Fibroblast of mammary gland (primary cell): Measurements from ENCODE around the gene MED16.

Source experiments
- DNase-seq: peaks from one replicate; pipeline ENCODE4 v3.0.0-alpha.2; 2010; ENCODE audit warnings: low read depth
- H3K4me3 ChIP-seq: 2 replicates; pipeline ENCODE4 v1.5.1; 2011; ENCODE audit warnings: low read depth, mild to moderate bottlenecking, low read length, moderate library complexity; ENCODE audit not compliant: control insufficient read depth
- TF ChIP-seq, protein P1 (sequence below): conservative IDR thresholded peaks from 2 replicates; pipeline ENCODE4 v1.5.1; 2011; ENCODE audit warnings: low read depth, low read length, inconsistent platforms; ENCODE audit not compliant: control insufficient read depth, insufficient read depth

Gene MED16

DNA sequence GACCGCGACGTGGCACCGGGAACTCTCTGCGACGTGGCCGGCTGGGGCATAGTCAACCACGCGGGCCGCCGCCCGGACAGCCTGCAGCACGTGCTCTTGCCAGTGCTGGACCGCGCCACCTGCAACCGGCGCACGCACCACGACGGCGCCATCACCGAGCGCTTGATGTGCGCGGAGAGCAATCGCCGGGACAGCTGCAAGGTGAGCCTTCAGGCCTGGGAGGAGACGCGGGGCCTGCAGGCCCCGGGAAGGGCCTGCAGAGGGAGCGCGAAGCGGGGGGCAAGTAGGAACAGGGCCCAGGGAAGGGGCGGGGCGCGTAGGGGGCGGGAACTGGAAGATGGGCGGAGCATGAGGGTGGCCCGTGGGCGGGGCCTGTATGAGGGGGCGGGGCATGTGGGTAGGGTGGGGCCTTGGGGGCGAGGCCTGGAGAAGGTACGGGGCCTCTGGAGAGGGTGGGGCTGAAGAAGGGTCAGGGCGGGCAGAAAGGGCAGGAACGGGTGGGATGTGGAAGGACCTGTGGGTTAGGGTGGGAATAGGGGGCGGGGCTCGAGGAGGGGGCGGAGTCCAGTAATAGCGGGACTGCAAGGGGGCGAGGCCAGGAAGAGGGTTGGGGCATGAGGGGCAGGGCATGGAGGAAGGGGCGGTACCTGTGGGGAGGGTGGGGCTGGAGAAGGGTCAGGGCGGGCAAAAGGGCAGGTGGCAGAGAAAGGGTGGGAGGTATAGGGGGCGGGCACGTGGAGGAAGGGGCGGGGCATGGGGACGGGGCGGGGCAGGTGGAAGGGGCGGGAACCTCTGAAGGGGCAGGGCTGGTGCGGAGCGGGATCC, 31.0 kb downstream of the MED16 start:
- DNase-seq, result no peak
- no peak overlapping the region for H3K4me3 ChIP-seq
- TF ChIP-seq, protein P1, sequence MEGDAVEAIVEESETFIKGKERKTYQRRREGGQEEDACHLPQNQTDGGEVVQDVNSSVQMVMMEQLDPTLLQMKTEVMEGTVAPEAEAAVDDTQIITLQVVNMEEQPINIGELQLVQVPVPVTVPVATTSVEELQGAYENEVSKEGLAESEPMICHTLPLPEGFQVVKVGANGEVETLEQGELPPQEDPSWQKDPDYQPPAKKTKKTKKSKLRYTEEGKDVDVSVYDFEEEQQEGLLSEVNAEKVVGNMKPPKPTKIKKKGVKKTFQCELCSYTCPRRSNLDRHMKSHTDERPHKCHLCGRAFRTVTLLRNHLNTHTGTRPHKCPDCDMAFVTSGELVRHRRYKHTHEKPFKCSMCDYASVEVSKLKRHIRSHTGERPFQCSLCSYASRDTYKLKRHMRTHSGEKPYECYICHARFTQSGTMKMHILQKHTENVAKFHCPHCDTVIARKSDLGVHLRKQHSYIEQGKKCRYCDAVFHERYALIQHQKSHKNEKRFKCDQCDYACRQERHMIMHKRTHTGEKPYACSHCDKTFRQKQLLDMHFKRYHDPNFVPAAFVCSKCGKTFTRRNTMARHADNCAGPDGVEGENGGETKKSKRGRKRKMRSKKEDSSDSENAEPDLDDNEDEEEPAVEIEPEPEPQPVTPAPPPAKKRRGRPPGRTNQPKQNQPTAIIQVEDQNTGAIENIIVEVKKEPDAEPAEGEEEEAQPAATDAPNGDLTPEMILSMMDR, result no peak

DNA sequence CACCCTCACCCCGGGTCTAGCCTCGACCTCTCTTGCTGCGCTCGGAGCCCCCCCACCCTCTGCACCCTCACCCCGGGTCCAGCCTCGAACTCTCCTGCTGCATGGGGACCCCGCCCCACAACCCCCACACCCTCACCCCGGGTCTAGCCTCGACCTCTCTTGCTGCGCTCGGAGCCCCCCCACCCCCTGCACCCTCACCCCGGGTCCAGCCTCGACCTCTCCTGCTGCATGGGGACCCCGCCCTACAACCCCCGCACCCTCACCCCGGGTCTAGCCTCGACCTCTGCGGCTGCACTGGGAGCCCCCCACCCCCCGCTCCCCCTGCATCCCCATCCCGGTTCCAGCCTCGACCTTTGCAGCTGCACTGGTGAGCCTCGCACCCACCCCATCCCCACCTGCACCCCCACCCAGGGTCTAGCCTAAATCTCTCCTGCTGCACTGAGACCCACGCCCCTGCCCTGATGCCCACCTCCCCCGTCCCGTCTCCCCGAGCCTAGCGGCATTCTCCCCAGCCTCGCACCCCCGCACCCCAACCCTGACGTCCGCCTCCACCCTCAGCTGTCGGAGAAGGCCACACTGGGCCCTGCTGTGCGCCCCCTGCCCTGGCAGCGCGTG, 31.7 kb downstream of the MED16 start:
- H3K4me3 ChIP-seq, result no peak overlapping the region
- TF ChIP-seq, protein P1, result no peak

DNA sequence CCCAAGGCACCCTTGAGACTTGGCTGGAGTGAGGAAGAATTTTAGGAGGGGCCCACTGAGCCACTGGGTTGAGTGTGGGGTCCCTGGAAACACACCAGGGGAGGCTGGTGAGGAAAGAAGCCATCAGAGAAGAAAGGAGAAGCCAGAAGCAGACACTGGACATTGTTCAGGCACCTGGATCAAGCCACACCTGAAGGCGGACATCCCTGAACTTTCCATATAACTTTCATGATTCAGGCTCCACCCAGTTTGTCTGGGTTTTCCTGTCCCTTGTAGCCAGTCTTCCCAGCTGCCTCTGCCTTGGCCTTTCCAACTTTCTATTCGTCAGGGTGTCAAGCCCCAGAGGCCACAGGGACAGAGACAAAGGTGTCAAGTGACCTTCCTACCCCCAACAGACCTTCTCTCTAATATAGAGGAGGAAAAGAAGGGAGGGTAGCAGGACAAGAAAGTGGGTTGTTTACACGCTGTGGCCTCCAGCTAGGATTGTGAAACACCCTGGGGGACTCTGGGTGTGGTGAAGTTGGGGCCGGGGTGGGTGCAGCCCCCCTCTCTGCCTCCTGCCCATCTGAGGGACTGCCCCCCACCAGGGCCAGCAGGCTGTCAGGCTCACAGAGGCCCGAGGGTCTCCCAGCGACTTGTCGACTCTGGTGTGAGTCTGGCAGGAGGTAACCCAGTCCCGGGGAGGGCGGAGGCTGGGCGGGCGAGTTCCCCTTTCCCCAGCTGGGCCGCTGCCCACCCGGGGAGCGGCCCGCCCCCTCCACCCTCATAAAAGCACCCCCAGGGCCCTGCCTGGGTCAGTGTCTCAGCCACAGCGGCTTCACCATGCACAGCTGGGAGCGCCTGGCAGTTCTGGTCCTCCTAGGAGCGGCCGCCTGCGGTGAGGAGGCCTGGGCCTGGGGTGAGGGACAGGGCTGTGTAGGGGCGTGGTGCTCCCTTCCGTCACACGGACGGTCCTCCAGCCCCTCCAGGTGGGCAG, 33.8 kb downstream of the MED16 start, which contains the start of gene CFD:
TSS of gene CFD (plus strand) at position 797 of the 976 bp plus-strand sequence. CDS start at position 823, 26 bp downstream.
- TF ChIP-seq, protein P1, result no peak
- peak within 1 kb of the TSS; percentile 19 for H3K4me3 ChIP-seq
- DNase-seq, result peak; percentile 47

More for the DNA sequence above, 31.7 kb downstream of the MED16 start:
- no peak for DNase-seq

DNA sequence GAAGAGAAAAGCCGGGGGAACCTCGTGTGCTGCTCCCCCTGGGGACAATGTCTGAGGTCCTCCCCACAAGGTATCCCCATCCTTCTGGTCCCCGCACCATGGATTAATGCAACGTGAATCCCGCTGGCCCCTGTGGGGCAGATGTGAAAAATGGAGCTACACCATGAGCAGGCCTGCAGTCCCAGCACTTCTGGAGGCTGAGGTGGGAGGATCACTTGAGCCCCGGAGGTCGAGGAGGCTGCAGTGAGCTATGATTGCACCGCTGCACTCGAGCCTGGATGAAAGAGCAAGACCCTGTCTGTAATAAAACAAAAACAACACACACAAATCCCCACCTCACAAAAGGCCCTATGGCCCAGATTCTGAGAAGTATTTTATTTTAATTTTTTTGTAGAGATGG, 34.7 kb downstream of the MED16 start:
- H3K4me3 ChIP-seq, result no peak overlapping the region
- TF ChIP-seq, protein P1, result no peak

DNA sequence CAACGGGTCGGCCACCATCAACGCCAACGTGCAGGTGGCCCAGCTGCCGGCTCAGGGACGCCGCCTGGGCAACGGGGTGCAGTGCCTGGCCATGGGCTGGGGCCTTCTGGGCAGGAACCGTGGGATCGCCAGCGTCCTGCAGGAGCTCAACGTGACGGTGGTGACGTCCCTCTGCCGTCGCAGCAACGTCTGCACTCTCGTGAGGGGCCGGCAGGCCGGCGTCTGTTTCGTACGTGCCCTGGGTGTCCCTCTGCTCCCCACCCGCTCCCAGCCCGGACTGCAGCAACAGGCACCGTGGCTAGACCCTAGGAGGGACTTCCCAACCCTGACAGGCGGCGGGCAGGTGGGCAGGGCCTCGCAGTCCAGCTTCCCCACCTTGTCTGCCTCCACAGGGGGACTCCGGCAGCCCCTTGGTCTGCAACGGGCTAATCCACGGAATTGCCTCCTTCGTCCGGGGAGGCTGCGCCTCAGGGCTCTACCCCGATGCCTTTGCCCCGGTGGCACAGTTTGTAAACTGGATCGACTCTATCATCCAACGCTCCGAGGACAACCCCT, 37.3 kb downstream of the MED16 start:
- no peak overlapping the region for H3K4me3 ChIP-seq
- DNase-seq, result no peak
- TF ChIP-seq, protein P1, result no peak

More for the DNA sequence above, 34.7 kb downstream of the MED16 start:
- DNase-seq, result no peak

GRCh38 chr19:855142-855541, 37.8 kb downstream of the MED16 start:
- DNase-seq, result no peak
- H3K4me3 ChIP-seq, result no peak overlapping the region
- TF ChIP-seq, protein P1, result no peak
